Measurements from ENCODE around the gene ARHGAP24.

Gene ARHGAP24

DNA sequence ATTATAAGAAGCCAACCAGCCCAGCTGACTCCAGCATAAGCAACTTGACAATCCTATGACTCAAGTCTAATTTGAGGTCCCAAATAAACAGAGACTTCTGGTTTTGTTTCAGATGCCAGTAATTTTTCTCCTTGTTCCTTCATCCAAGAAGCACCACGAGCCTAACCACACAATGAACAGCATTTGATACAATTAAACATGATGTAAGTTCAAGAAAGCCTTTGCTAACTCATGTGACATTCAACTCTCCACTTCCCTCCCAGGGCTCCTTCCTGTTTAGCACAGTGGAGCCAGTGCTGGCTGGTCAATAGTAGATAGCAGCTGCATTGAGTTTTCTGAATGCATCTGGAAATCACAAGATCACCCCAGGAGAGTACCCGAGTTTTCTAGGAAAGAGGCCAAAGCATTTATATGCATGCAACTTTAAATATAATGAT is 206.3 kb downstream of the ARHGAP24 start:
- no peaks in the 10 kb centered on the region for H3K27me3 ChIP-seq
- TF ChIP-seq, protein P1, sequence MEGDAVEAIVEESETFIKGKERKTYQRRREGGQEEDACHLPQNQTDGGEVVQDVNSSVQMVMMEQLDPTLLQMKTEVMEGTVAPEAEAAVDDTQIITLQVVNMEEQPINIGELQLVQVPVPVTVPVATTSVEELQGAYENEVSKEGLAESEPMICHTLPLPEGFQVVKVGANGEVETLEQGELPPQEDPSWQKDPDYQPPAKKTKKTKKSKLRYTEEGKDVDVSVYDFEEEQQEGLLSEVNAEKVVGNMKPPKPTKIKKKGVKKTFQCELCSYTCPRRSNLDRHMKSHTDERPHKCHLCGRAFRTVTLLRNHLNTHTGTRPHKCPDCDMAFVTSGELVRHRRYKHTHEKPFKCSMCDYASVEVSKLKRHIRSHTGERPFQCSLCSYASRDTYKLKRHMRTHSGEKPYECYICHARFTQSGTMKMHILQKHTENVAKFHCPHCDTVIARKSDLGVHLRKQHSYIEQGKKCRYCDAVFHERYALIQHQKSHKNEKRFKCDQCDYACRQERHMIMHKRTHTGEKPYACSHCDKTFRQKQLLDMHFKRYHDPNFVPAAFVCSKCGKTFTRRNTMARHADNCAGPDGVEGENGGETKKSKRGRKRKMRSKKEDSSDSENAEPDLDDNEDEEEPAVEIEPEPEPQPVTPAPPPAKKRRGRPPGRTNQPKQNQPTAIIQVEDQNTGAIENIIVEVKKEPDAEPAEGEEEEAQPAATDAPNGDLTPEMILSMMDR (IDR thresholded peaks at IDR 0.05): no peak
- peak overlapping the region; percentile 80 for H3K27ac ChIP-seq
- H3K4me1 ChIP-seq (ENCODE audit: control insufficient read depth in 1 of 2, insufficient read depth in 1 of 2, low read depth in 1 of 2, low read length in 1 of 2): peaks cover 59 to 74% of the 10 kb centered on the region in 2 experiments
- H3K9me3 ChIP-seq: no peaks in the 10 kb centered on the region
- peak overlapping the region in 1 of 2 experiments; percentile 11 for H3K4me3 ChIP-seq (ENCODE audit: low read depth in 1 of 2, low read length in 1 of 2)
- no peaks in the 10 kb centered on the region for H3K36me3 ChIP-seq

DNA sequence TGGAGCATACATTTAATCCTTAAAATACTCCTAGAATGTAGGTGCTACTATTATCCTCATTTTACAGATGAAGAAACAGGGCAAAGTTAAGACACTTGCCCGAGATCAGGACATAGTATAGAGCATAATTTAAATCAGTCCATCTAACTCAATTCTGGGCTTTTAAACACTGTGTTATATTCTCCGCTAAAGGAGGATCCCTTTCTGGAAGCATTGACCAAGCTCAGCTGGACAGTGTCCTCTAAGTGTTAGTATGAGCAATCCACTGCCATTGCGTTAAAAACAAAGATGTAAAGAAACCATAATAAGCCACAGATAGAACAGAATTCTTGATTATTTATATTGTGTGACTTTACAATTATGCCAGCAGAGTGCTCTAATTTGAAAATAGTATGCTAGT is 207.0 kb downstream of the ARHGAP24 start:
- no peak overlapping the region for H3K4me3 ChIP-seq (ENCODE audit: low read depth in 1 of 2, low read length in 1 of 2)

GRCh38 chr4:85682391-85682790 is 207.4 kb downstream of the ARHGAP24 start:
- no peak overlapping the region for H3K4me3 ChIP-seq (ENCODE audit: low read depth in 1 of 2, low read length in 1 of 2)
- H3K9me3 ChIP-seq: no peaks in the 10 kb centered on the region
- no peaks in the 10 kb centered on the region for H3K27me3 ChIP-seq
- peaks cover 47 to 62% of the 10 kb centered on the region in 2 experiments for H3K4me1 ChIP-seq (ENCODE audit: control insufficient read depth in 1 of 2, insufficient read depth in 1 of 2, low read depth in 1 of 2, low read length in 1 of 2)
- peak overlapping the region; percentile 80 for H3K27ac ChIP-seq
- TF ChIP-seq, protein P1 (IDR thresholded peaks at IDR 0.05): no peak
- H3K36me3 ChIP-seq: no peaks in the 10 kb centered on the region

More for the DNA sequence above, 207.0 kb downstream of the ARHGAP24 start:
- TF ChIP-seq, protein P1 (IDR thresholded peaks at IDR 0.05): no peak
- H3K27ac ChIP-seq: peak overlapping the region; percentile 80
- no peaks in the 10 kb centered on the region for H3K36me3 ChIP-seq
- peaks cover 52 to 67% of the 10 kb centered on the region in 2 experiments for H3K4me1 ChIP-seq (ENCODE audit: control insufficient read depth in 1 of 2, insufficient read depth in 1 of 2, low read depth in 1 of 2, low read length in 1 of 2)
- H3K9me3 ChIP-seq: no peaks in the 10 kb centered on the region
- H3K27me3 ChIP-seq: no peaks in the 10 kb centered on the region

DNA sequence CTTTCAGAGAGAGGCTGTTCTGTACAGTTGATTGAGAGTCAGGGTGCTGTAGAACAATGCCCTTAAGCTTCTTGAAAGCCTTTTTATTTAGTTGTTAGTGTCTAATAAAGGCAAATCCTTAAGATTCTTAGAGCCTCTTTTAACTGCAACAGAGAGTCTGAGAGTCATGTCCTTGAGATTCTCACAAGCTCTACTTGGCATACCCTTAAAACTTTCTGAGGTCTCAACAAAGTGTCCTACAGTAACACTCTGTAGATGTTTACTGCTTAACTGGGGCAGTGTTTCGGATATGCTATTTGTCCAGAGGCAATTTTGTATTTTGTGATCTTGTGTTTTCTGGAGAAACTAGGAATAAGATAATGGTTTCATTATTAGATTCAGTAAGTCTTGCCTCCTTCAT is 209.7 kb downstream of the ARHGAP24 start:
- H3K9me3 ChIP-seq: no peaks in the 10 kb centered on the region
- peaks cover 27 to 41% of the 10 kb centered on the region in 2 experiments for H3K4me1 ChIP-seq (ENCODE audit: control insufficient read depth in 1 of 2, insufficient read depth in 1 of 2, low read depth in 1 of 2, low read length in 1 of 2)
- H3K4me3 ChIP-seq (ENCODE audit: low read depth in 1 of 2, low read length in 1 of 2): no peak overlapping the region
- TF ChIP-seq, protein P1 (IDR thresholded peaks at IDR 0.05): no peak
- H3K27me3 ChIP-seq: no peaks in the 10 kb centered on the region
- H3K36me3 ChIP-seq: no peaks in the 10 kb centered on the region
- no peak overlapping the region for H3K27ac ChIP-seq

DNA sequence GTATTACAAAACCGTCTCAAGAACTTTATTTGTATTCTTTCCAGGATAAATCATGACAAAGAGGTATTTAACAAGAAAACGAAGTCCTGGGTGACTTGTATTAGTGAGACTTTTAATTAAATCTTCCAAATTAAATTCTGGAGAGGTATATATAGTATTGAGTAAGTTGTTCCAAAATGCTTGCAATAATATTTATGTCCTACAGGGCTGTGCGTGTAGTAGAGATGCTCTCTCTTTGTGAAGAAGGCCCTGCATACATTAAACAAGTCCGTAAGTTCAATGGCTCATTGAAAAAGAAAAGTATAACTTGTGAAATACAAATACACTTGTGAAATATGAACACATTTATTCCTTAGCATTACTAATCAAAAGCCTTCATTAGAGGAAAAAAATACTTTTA is 211.4 kb downstream of the ARHGAP24 start:
- Histone ChIP-seq H3K4me3 (ENCODE audit: low read depth in 1 of 2, low read length in 1 of 2) (no peak overlapping the region), H3K27ac (no peak overlapping the region), H3K9me3 (no peaks in the 10 kb centered on the region), H3K4me1 (ENCODE audit: control insufficient read depth in 1 of 2, insufficient read depth in 1 of 2, low read depth in 1 of 2, low read length in 1 of 2) (peaks cover 10 to 24% of the 10 kb centered on the region in 2 experiments), H3K27me3 (no peaks in the 10 kb centered on the region), H3K36me3 (no peaks in the 10 kb centered on the region)
- TF ChIP-seq, protein P1 (IDR thresholded peaks at IDR 0.05): no peak

Measured in neutrophil (primary cell).